ENCODE measurements around the gene C1orf167. TPM values are rescaled to one million over a fixed set of nuclear protein-coding genes. Genes with fewer than 3 reads are reported as not detected.

C1orf167 gene
- total RNA-seq, 6 donors from 2014 or later, result 1.0 to 14.3 (median 8.8) TPM

DNA sequence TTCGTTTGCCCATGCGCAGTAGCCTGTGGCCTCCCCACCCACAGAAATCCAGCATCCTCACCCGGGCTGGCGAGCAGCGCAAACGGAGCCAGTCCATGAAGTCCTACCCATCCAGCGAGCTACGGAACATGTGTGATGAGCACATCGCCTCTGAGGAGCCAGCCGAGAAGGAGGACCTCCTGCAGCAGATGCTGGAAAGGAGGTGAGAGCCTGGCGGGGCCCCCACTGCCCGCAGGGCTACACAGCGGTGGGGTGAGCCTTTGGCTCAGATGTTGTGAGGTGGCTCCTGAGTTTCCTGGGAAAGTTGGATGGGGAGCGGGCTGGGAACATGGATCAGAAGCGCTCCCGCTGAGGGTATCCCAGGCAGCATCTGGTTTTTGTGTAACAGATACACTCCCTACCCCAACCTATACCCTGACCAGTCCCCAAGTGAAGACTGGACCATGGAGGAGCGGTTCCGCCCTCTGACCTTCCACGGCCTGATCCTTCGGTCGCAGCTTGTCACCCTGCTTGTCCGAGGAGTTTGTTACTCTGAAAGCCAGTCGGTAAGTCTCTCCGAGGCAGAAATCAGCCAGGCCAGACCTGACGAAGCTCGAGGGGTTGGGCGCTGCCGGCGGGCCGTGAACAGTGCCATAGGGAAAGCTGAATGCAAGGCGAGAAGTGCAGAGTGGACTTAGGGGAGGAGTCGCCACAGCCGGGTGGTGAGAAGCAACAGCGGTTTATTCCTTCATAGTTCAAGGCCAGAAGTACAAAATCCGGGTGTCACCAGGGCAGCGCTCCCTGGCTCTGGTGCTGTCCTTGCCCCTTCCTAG is 75.2 kb downstream of the C1orf167 start:
- 87 to 92% methylated on average over 27 to 35 of the region's 36 CpGs for WGBS, 2 donors
- DNase-seq (peak in 1 of 2 donors; percentile 77), ATAC-seq (ENCODE audit: low FRiP score in 2 of 2) (no peak)
- TF ChIP-seq, protein P1, sequence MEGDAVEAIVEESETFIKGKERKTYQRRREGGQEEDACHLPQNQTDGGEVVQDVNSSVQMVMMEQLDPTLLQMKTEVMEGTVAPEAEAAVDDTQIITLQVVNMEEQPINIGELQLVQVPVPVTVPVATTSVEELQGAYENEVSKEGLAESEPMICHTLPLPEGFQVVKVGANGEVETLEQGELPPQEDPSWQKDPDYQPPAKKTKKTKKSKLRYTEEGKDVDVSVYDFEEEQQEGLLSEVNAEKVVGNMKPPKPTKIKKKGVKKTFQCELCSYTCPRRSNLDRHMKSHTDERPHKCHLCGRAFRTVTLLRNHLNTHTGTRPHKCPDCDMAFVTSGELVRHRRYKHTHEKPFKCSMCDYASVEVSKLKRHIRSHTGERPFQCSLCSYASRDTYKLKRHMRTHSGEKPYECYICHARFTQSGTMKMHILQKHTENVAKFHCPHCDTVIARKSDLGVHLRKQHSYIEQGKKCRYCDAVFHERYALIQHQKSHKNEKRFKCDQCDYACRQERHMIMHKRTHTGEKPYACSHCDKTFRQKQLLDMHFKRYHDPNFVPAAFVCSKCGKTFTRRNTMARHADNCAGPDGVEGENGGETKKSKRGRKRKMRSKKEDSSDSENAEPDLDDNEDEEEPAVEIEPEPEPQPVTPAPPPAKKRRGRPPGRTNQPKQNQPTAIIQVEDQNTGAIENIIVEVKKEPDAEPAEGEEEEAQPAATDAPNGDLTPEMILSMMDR (IDR thresholded peaks at IDR 0.05), result no peak
- TF ChIP-seq EP300 (IDR thresholded peaks at IDR 0.05), result no peak
- no peak for TF ChIP-seq POLR2A (IDR thresholded peaks at IDR 0.05)
- no peak for TF ChIP-seq POLR2AphosphoS5 (IDR thresholded peaks at IDR 0.05)
- Histone ChIP-seq H3K27ac (no peak overlapping the region), H3K9me3 (no peaks in the 10 kb centered on the region), H3K36me3 (peaks cover 37 to 99% (median 91%) of the 10 kb centered on the region in 4 donors), H3K27me3 (no peaks in the 10 kb centered on the region), H3K4me3 (no peak overlapping the region), H3K4me1 (no peaks in the 10 kb centered on the region)

DNA sequence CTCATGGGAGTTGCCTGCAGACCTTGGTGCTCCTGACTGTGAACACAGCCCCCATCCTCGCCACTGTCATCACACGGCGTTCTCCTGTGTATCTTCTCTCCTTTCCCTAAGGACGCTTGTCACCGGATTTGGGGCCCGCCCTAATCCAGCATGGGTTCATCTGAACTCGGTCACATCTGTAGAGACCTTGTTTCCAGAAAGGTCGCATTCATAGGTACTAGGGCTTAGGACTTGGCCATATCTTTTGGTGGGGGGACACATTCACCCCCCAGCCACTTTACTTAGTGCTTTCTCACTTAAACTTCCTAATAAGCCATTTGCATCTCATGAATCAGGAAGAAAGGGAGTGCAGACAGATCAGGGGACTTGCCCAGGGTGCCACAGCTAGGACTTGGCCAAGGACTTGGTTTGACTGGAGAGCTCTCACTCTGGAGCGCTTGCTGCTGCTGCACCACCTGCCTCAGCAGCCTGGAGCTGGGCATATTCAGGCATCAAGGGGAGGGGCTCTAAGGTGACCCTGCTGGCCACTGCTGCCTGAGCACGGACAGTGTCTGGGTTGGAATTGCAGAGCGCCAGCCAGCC is 75.9 kb downstream of the C1orf167 start:
- Histone ChIP-seq H3K27ac (no peak overlapping the region), H3K4me3 (no peak overlapping the region), H3K36me3 (peaks cover 37 to 99% (median 92%) of the 10 kb centered on the region in 4 donors), H3K4me1 (peaks cover 0 to 5% (median 3%) of the 10 kb centered on the region in 4 donors), H3K27me3 (no peaks in the 10 kb centered on the region), H3K9me3 (no peaks in the 10 kb centered on the region)
- no peak for DNase-seq
- no peak for TF ChIP-seq EP300 (IDR thresholded peaks at IDR 0.05)
- TF ChIP-seq POLR2AphosphoS5 (IDR thresholded peaks at IDR 0.05), result no peak
- TF ChIP-seq, protein P1 (IDR thresholded peaks at IDR 0.05), result no peak
- TF ChIP-seq POLR2A (IDR thresholded peaks at IDR 0.05), result no peak
- 88 to 92% methylated on average over 9 to 11 of the region's 11 CpGs for WGBS, 2 donors
- no peak for ATAC-seq (ENCODE audit: low FRiP score in 2 of 2)

DNA sequence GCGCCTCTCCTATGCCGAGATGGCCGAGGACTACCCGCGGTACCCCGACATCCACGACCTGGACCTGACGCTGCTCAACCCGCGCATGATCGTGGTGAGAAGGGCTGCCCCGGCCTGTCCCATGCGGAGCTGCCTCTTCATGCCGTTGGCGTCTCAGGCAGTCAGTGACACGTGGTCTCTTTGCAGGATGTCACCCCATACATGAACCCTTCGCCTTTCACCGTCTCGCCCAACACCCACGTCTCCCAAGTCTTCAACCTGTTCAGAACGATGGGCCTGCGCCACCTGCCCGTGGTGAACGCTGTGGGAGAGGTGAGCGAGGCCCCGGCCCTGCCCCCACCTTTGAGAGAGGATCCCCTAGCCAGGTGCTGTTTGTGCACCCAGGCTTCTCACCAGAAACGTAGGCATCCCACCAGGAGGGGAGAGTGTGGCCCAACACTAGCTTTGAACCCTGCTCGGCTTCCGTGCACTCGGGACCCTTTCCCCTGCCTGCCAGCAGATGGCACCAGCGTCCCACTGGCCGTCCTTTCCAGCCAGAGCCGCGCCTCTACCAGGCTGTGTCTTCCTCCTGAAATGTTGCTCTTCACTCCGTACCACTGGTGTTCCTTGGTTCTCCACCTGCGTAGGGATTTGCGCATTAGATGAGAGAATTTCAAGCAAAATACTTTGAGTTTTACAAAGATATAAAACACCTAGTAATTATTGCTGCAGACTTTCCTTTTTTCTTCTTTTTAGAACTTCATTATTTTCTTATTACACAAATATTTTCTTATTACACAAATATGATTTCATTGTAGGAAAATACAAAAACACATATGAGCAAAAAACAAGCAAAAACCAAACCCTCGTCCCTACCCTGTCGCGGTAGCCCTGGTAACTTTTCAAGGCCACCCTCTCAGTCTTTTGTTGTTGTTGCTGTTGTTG is 76.6 kb downstream of the C1orf167 start:
- Histone ChIP-seq H3K4me3 (no peak overlapping the region), H3K27ac (no peak overlapping the region), H3K9me3 (no peaks in the 10 kb centered on the region), H3K4me1 (peaks cover 0 to 8% (median 3%) of the 10 kb centered on the region in 4 donors), H3K27me3 (no peaks in the 10 kb centered on the region), H3K36me3 (peaks cover 34 to 99% (median 91%) of the 10 kb centered on the region in 4 donors)
- no peak for TF ChIP-seq POLR2AphosphoS5 (IDR thresholded peaks at IDR 0.05)
- TF ChIP-seq, protein P1 (IDR thresholded peaks at IDR 0.05), result peak; percentile 86 to 94 (median 92)
- 65 to 69% methylated on average over 37 to 40 of the region's 40 CpGs for WGBS, 2 donors
- peak; percentile 76 to 86 for ATAC-seq (ENCODE audit: low FRiP score in 2 of 2)
- DNase-seq, result peak; percentile 73 to 86

Other genes starting within 250 kb of the C1orf167 start
- 10 to 100 TPM in 5 of 6 donors, 1 to 10 TPM in 1; 8.2 to 18.0 (median 13.8) TPM for gene FBXO2, start 107.8 kb upstream of the C1orf167 start, total RNA-seq
- 100 to 1,000 TPM in 1 of 6 donors, 10 to 100 TPM in 5; 14.7 to 114 (median 18.0) TPM for gene FBXO44, start 107.3 kb upstream of the C1orf167 start, total RNA-seq
- gene FBXO6, start 98.0 kb upstream of the C1orf167 start, total RNA-seq, result 10 to 100 TPM; 10.5 to 25.4 (median 16.4) TPM
- gene MAD2L2, start 81.0 kb upstream of the C1orf167 start, total RNA-seq, result 10 to 100 TPM; 20.3 to 38.8 (median 28.0) TPM
- under 1 TPM in 2 of 6 donors, not detected in 4; 0.11 to 0.17 TPM for gene DRAXIN, start 70.5 kb upstream of the C1orf167 start, total RNA-seq
- 10 to 100 TPM; 52.2 to 80.1 (median 68.7) TPM for gene AGTRAP, start 26.1 kb upstream of the C1orf167 start, total RNA-seq
- 100 to 1,000 TPM in 2 of 6 donors, 10 to 100 TPM in 4; 51.5 to 163 (median 58.2) TPM for gene MTHFR, start 43.8 kb downstream of the C1orf167 start, total RNA-seq
- 10 to 100 TPM; 21.6 to 96.4 (median 33.0) TPM for gene CLCN6, start 44.0 kb downstream of the C1orf167 start, total RNA-seq
- 1 to 10 TPM in 1 of 6 donors, not detected in 5; 3.1 TPM for gene NPPA, start 85.6 kb downstream of the C1orf167 start, total RNA-seq
- not detected for gene NPPB, start 96.8 kb downstream of the C1orf167 start, total RNA-seq
- 10 to 100 TPM; 42.6 to 94.2 (median 58.7) TPM for gene KIAA2013, start 164.2 kb downstream of the C1orf167 start, total RNA-seq
- gene PLOD1, start 172.5 kb downstream of the C1orf167 start, total RNA-seq, result 10 to 100 TPM; 31.4 to 99.0 (median 52.8) TPM
- gene MFN2, start 218.3 kb downstream of the C1orf167 start, total RNA-seq, result 10 to 100 TPM; 40.9 to 80.6 (median 71.0) TPM